CD4-positive, alpha-beta memory T cell (primary cell): ENCODE results near the gene SLC25A44. TPM values are rescaled to one million over a fixed set of nuclear protein-coding genes. Genes with fewer than 3 reads are reported as not detected.

Experiments used
- CTCF ChIA-PET: fragments of 350-600 bp; sonication (Branson Sonifier 250); formaldehyde crosslinking; loops from one replicate; lab custom pipeline; 2021; ENCODE audit warnings: inconsistent platforms; ENCODE audit not compliant: partially characterized antibody; lab: Charles Lee
- POLR2A ChIA-PET: fragments of 350-600 bp; sonication (Branson Sonifier 250); formaldehyde crosslinking; loops from one replicate; lab custom pipeline; 2021; ENCODE audit not compliant: partially characterized antibody; lab: Charles Lee
- DNase-seq, 5 donors: peaks; one replicate each; pipeline versions ENCODE4 v3.0.0 to v3.0.0-alpha.2; 2020 to 2022; ENCODE audit warnings: mixed read lengths in 1 of 5
- H3K27ac ChIP-seq: one replicate; pipeline ENCODE4 v1.7.0; 2013; ENCODE audit warnings: low read depth, low read length
- H3K27me3 ChIP-seq: 2 replicates; pipeline ENCODE4 v1.7.0; 2013; ENCODE audit warnings: mild to moderate bottlenecking, low read length, moderate library complexity; ENCODE audit not compliant: insufficient read depth
- H3K36me3 ChIP-seq: 2 replicates; pipeline ENCODE4 v1.7.0; 2013; ENCODE audit warnings: mild to moderate bottlenecking, low read length, moderate library complexity; ENCODE audit not compliant: insufficient read depth
- H3K4me1 ChIP-seq: 2 replicates; pipeline ENCODE4 v1.7.0; 2013; ENCODE audit warnings: mild to moderate bottlenecking, low read length, moderate library complexity; ENCODE audit not compliant: insufficient read depth
- H3K4me3 ChIP-seq, 2 donors: one replicate each; pipeline ENCODE4 v1.7.0; 2013; ENCODE audit warnings: low read length in 2 of 2, mild to moderate bottlenecking in 1 of 2
- H3K9me3 ChIP-seq, 2 donors: one replicate each; pipeline ENCODE4 v1.7.0; 2013; ENCODE audit warnings: low read length in 2 of 2, control low read depth in 1 of 2; ENCODE audit not compliant: control insufficient read depth in 1 of 2
- H3K27ac Mint-ChIP-seq, 7 donors: one replicate each; pipeline ENCODE4 v1.8.0; 2020 to 2021; ENCODE audit warnings: mixed read lengths in 7 of 7, mild to moderate bottlenecking in 6 of 7, inconsistent platforms in 3 of 7, moderate library complexity in 3 of 7
- H3K27me3 Mint-ChIP-seq, 2 donors: one replicate each; pipeline ENCODE4 v1.8.0; 2020 to 2021; ENCODE audit warnings: mixed read lengths in 2 of 2
- H3K36me3 Mint-ChIP-seq, 2 donors: one replicate each; pipeline ENCODE4 v1.8.0; 2020 to 2021; ENCODE audit warnings: mixed read lengths in 2 of 2, inconsistent platforms in 1 of 2, mild to moderate bottlenecking in 1 of 2
- H3K4me1 Mint-ChIP-seq, 4 donors: one replicate each; pipeline ENCODE4 v1.8.0; 2020 to 2021; ENCODE audit warnings: mixed read lengths in 4 of 4, mild to moderate bottlenecking in 1 of 4
- H3K4me3 Mint-ChIP-seq, 8 donors: one replicate each; pipeline ENCODE4 v1.8.0; 2020 to 2021; ENCODE audit warnings: mixed read lengths in 8 of 8, mild to moderate bottlenecking in 7 of 8, moderate library complexity in 6 of 8, inconsistent platforms in 3 of 8
- H3K9me3 Mint-ChIP-seq, 8 donors: one replicate each; pipeline ENCODE4 v1.8.0; 2020 to 2021; ENCODE audit warnings: mixed read lengths in 8 of 8, mild to moderate bottlenecking in 5 of 8, inconsistent platforms in 3 of 8, moderate library complexity in 1 of 8
- intact Hi-C: fragments of 100-400 bp; cut with micrococcal nuclease; formaldehyde crosslinking; loops from one replicate; pipeline ENCODE4 v1.15.1; 2023
- polyA plus RNA-seq, 2 donors: library from polyadenylated mRNA; unstranded; fragments of 300-500 nt; fragmentation: Illumina TruSeq; gene quantifications; one replicate each; pipeline ENCODE4 v1.2.3, GENCODE V29; 2021
- total RNA-seq, 2 experiments: library from RNA; stranded (reverse); gene quantifications; one replicate each; pipeline ENCODE4 v1.2.3, GENCODE V29; 2021

The SLC25A44 gene
- total and polyA plus RNA-seq, 4 experiments from 2014 or later, result 9.8 to 23.3 (median 18.3) TPM

DNA sequence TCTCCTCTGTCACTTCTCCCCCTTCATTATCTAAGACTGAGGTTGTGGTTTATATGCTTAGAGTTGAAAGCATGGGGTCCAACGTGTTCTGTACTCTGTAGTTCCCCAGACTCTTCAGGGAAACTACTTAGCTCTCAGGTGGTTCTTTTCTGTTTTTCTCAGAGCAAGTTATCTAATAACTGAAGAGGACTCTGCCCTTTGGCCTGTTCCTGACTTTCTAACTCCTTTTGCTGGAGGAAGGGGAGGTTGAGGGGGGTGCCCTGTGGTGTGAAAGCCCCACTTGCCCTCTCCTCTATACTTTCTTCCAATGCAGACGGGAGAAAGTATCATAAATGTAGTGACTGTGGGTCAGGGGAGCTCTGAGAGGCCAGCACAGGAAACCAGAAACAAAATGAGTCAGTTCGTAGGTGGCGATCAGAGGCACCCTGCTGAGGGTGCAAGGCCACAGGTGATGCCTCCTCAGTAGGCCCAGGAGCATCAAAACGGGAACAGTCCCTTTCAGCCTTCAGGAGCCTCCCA, 5.0 kb downstream of the SLC25A44 start:
- intact Hi-C loops, result no loop called here
- Histone ChIP-seq H3K4me3 (no peak overlapping the region), H3K36me3 (peaks cover 28% of the 10 kb centered on the region), H3K27ac (no peak overlapping the region), H3K9me3 (no peaks in the 10 kb centered on the region), H3K4me1 (peaks cover 72% of the 10 kb centered on the region), H3K27me3 (no peaks in the 10 kb centered on the region)
- Mint-ChIP-seq H3K27me3 (no peaks in the 10 kb centered on the region), H3K4me3 (peak overlapping the region in 3 of 8 donors; percentile 22 to 28 (median 25)), H3K36me3 (peaks cover 20 to 37% of the 10 kb centered on the region in 2 donors), H3K9me3 (no peaks in the 10 kb centered on the region), H3K4me1 (peaks cover 37 to 66% (median 50%) of the 10 kb centered on the region in 4 donors), H3K27ac (peak overlapping the region; percentile 65 to 86 (median 79))
- POLR2A ChIA-PET, result interaction anchor here (1.0 to 3.8 kb wide), 3 partner anchors 11 to 21 kb away, joined by 3 to 19 read pairs (median 4); partner anchors contain the start of gene PMF1
- CTCF ChIA-PET, result interaction anchor here (2.6 kb wide), 1 partner anchor 26 kb away, joined by 9 read pairs; no protein-coding TSS in a partner anchor
- DNase-seq, result no peak

DNA sequence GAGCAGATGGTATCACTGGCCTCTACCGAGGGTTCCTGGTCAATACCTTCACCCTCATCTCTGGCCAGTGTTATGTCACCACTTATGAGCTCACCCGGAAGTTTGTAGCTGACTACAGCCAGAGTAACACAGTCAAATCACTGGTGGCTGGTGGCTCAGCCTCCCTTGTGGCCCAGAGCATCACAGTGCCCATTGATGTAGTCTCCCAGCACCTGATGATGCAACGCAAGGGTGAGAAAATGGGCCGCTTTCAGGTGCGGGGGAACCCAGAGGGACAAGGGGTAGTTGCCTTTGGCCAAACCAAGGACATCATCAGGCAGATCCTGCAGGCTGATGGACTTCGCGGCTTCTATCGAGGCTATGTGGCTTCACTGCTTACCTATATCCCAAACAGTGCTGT, 6.1 kb downstream of the SLC25A44 start:
- H3K27ac ChIP-seq, result no peak overlapping the region
- Mint-ChIP-seq H3K4me3 (peak overlapping the region in 2 of 8 donors; percentile 24 to 25), H3K27ac (peak overlapping the region in 3 of 7 donors; percentile 65 to 82 (median 70)), H3K36me3 (peaks cover 18 to 33% of the 10 kb centered on the region in 2 donors), H3K9me3 (no peaks in the 10 kb centered on the region), H3K4me1 (peaks cover 30 to 54% (median 44%) of the 10 kb centered on the region in 4 donors), H3K27me3 (no peaks in the 10 kb centered on the region)
- ChIA-PET POLR2A (interaction anchor here (3.8 kb wide), 1 partner anchor 12 kb away, joined by 19 read pairs; the partner anchor contains the start of gene PMF1), CTCF (no interaction called here)
- intact Hi-C loops, result no loop called here
- H3K4me3 ChIP-seq, result no peak overlapping the region
- H3K36me3 ChIP-seq, result peaks cover 28% of the 10 kb centered on the region
- H3K4me1 ChIP-seq, result peaks cover 63% of the 10 kb centered on the region
- DNase-seq, result no peak
- no peaks in the 10 kb centered on the region for H3K9me3 ChIP-seq
- no peaks in the 10 kb centered on the region for H3K27me3 ChIP-seq

DNA sequence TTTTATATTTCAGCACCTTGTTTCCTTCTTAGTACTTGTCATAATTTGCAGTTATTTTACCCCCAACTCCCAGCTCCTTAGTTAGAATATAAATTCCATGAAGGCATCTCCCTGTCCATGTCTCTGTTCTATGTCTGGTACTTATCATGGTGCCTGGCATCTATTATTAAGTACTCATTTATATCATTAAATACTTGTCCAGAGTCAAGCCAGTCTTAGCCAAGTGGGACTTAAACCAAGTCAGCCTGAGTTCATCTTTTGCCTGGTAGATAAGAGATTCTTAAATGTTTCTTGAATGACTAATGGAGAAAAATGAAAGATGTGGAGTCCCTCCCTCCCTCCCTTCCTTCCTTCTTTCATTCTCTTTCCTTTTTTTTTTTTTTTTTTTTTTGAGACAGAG, 9.4 kb downstream of the SLC25A44 start:
- H3K4me3 Mint-ChIP-seq, result no peak overlapping the region

DNA sequence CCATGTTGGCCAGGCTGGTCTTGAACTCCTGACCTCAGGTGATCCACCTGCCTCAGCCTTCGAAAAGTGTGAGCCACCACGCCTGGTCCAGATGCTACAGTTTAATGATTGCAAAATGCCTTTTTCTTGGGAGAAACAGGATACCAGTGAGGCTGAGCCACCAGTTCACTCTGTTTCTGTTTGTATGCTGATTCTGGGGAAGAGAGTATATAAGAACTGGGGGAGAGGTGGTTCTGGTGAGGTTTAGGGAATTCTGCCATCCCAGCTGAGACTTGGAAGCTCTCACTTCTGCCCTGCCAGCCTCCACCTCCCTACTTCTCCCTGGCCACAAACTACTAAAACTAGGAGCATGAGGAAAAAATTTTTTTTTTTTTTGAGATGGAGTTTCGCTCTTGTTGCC, 10.8 kb downstream of the SLC25A44 start:
- Mint-ChIP-seq H3K9me3 (no peaks in the 10 kb centered on the region), H3K27ac (peak overlapping the region in 1 of 7 donors; percentile 7), H3K4me3 (no peak overlapping the region), H3K27me3 (no peaks in the 10 kb centered on the region), H3K4me1 (peaks cover 7 to 16% (median 10%) of the 10 kb centered on the region in 4 donors), H3K36me3 (peaks cover 26 to 43% of the 10 kb centered on the region in 2 donors)
- Histone ChIP-seq H3K4me1 (peaks cover 20% of the 10 kb centered on the region), H3K4me3 (no peak overlapping the region), H3K36me3 (peaks cover 28% of the 10 kb centered on the region), H3K9me3 (no peaks in the 10 kb centered on the region), H3K27ac (no peak overlapping the region), H3K27me3 (no peaks in the 10 kb centered on the region)
- intact Hi-C loops, result no loop called here
- CTCF ChIA-PET, result no interaction called here
- DNase-seq, result no peak
- POLR2A ChIA-PET, result no interaction called here

More for the DNA sequence above, 9.4 kb downstream of the SLC25A44 start:
- Mint-ChIP-seq H3K36me3 (peaks cover 18 to 41% of the 10 kb centered on the region in 2 donors), H3K9me3 (no peaks in the 10 kb centered on the region), H3K4me1 (peaks cover 17 to 30% (median 22%) of the 10 kb centered on the region in 4 donors), H3K27ac (no peak overlapping the region), H3K27me3 (no peaks in the 10 kb centered on the region)
- peaks cover 34% of the 10 kb centered on the region for H3K4me1 ChIP-seq
- ChIA-PET CTCF (no interaction called here), POLR2A (no interaction called here)
- intact Hi-C loops, result no loop called here
- H3K9me3 ChIP-seq, result no peaks in the 10 kb centered on the region
- no peak for DNase-seq
- no peaks in the 10 kb centered on the region for H3K27me3 ChIP-seq
- H3K4me3 ChIP-seq, result no peak overlapping the region
- H3K27ac ChIP-seq, result no peak overlapping the region
- peaks cover 27% of the 10 kb centered on the region for H3K36me3 ChIP-seq

DNA sequence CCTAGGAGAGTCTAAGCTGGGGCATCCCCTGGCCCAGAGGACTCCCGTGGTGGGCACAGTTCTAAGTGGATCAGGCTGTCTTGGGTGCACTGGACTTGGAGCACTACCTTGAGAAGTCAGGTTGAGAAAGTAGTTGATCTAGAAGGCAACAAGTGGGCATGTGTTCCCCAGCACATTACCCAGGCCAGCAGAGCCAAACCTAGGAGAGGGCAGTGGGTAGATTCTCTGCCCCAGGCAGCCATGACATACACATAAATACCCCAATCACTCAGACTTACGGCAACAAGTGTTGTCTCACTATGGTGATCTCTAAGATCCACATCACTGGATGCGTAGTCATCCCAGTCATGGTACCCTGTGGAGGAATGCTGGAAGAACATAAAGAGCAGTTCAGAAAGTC, 17.3 kb downstream of the SLC25A44 start:
- ChIA-PET POLR2A (interaction anchor here (1.1 to 3.7 kb wide), 3 partner anchors 11 to 17 kb away, joined by 3 to 54 read pairs (median 19); partner anchors contain the start of gene SLC25A44), CTCF (interaction anchor here (0.6 to 3.4 kb wide), 3 partner anchors 14 to 43 kb away, joined by 3 to 13 read pairs (median 3); no protein-coding TSS in a partner anchor)
- H3K4me1 Mint-ChIP-seq, result peaks cover 9 to 34% (median 21%) of the 10 kb centered on the region in 4 donors
- no peak for DNase-seq
- peak overlapping the region in 4 of 8 donors; percentile 7 to 59 (median 26) for H3K4me3 Mint-ChIP-seq
- H3K4me1 ChIP-seq, result peaks cover 20% of the 10 kb centered on the region
- H3K36me3 Mint-ChIP-seq, result peaks cover 14 to 46% of the 10 kb centered on the region in 2 donors
- peak overlapping the region in 5 of 7 donors; percentile 50 to 100 (median 80) for H3K27ac Mint-ChIP-seq
- H3K9me3 Mint-ChIP-seq, result peaks cover 0 to 2% (median 0%) of the 10 kb centered on the region in 8 donors
- intact Hi-C loops, result loop anchor here (5.0 kb wide), 1 partner anchor 279 kb away; the partner anchor contains the start of gene KHDC4
- no peak overlapping the region for H3K4me3 ChIP-seq
- peaks cover 18% of the 10 kb centered on the region for H3K36me3 ChIP-seq
- no peaks in the 10 kb centered on the region for H3K27me3 ChIP-seq
- no peaks in the 10 kb centered on the region for H3K9me3 ChIP-seq
- H3K27me3 Mint-ChIP-seq, result no peaks in the 10 kb centered on the region
- no peak overlapping the region for H3K27ac ChIP-seq

DNA sequence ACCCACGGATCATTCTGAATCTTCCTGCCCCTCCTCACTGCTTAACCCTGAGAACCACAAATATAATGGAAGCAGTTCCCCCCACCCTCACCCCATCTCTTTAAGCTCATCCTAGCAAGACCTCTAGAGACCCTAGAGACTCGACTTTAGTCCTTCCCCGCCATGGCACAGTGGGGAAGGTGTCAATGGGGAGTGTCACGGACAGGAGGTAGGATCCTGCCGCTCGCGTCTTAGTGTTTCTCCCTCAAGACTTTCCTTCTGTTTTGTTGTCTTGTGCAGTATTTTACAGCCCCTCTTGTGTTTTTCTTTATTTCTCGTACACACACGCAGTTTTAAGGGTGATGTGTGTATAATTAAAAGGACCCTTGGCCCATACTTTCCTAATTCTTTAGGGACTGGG, 18.2 kb downstream of the SLC25A44 start:
- peaks cover 0 to 2% (median 0%) of the 10 kb centered on the region in 8 donors for H3K9me3 Mint-ChIP-seq
- Histone ChIP-seq H3K9me3 (no peaks in the 10 kb centered on the region), H3K4me3 (peak overlapping the region; percentile 83 to 93), H3K27ac (peak overlapping the region; percentile 98), H3K27me3 (no peaks in the 10 kb centered on the region), H3K4me1 (peaks cover 20% of the 10 kb centered on the region), H3K36me3 (peaks cover 18% of the 10 kb centered on the region)
- H3K4me1 Mint-ChIP-seq, result peaks cover 9 to 34% (median 23%) of the 10 kb centered on the region in 4 donors
- no peak for DNase-seq
- ChIA-PET CTCF (interaction anchor here (0.6 to 5.2 kb wide), 6 partner anchors 10 to 122 kb away, joined by 3 to 65 read pairs (median 4); no protein-coding TSS in a partner anchor), POLR2A (interaction anchor here (0.7 to 3.8 kb wide), 27 partner anchors 12 to 353 kb away, joined by 3 to 54 read pairs (median 4); partner anchors contain the start of genes LAMTOR2, LMNA, MEF2D and SLC25A44)
- peak overlapping the region; percentile 93 to 99 (median 96) for H3K4me3 Mint-ChIP-seq
- H3K27ac Mint-ChIP-seq, result peak overlapping the region; percentile 97 to 100 (median 99)
- peaks cover 14 to 42% of the 10 kb centered on the region in 2 donors for H3K36me3 Mint-ChIP-seq
- no peaks in the 10 kb centered on the region for H3K27me3 Mint-ChIP-seq
- intact Hi-C loops, result loop anchor here (2.0 to 5.0 kb wide), 3 partner anchors 129 to 280 kb away; partner anchors contain the start of genes KHDC4, LAMTOR2 and MEX3A
